Activated gamma-delta T cell (primary cell): ENCODE data around the gene EVC.

Source experiments
- DNase-seq: peaks from one replicate; lab custom pipeline; 2025; lab: John Stamatoyannopoulos, UW

EVC gene

GRCh38 chr4:5730993-5731990 is 20.3 kb downstream of the EVC start:
- no peak for DNase-seq

DNA sequence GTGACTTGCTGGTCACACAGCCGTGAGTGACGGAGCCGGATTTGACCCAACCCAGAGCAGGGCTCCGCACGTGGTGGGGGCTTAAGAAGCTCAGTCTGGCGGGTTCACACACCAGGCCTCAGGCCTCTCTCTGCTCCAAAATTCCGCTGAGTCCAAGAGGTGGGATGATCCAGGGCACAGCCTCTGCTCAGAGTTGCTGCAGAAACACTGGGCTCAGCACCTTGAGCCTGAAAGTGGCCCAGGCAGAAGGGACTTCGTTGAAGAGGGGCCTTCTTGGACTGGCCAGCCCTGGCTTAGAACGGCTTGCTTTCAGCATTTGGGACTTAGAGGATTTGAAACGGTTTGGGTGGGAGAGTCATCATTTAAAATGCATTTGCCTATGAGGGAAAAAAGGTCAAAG is 21.2 kb downstream of the EVC start:
- DNase-seq = no peak

DNA sequence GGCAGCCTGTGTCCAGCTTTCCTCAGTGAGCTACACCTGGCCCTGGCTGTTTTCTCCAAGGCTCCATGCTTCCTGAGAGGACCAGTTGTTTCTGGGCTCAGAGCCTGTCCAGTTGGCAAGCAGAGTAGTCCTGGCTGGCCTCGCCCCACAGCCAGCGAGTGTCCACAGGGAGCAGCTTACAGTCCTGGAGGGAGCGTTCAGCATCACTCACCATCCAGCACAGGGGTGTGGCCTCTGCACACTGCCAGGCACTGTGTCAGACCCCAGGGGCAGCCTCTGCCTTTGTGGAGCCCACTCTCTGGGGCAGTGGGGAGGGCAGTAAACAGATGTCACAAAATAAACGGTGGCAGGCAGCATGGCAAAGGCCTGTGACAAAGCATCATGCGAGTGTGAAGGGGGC is 23.9 kb downstream of the EVC start:
- no peak for DNase-seq

- no peak for DNase-seq
Observed at GRCh38 chr4:5735463-5735862, 24.5 kb downstream of the EVC start.

DNA sequence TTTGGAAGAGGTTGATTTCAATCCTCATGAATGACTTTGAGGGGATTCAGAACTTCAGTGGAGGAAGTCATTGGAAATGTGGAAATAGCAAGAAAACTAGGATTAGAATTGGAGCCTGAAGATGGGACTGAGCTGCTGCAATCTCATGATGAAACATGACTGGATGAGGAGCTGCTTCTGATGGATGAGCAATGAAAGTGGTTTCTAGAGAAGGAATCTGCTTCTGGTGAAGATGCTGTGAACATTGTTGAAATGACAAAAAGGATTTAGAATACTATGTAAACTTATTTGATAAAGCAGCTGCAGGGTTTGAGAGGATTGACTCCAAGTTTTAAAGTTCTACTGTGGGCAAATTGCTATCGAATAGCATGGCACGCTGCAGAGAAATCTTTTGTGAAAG is 27.1 kb downstream of the EVC start:
- DNase-seq = no peak

GRCh38 chr4:5742388-5742787 is 31.4 kb downstream of the EVC start:
- no peak for DNase-seq

- no peak for DNase-seq
Observed at GRCh38 chr4:5742968-5743367, 32.0 kb downstream of the EVC start.

- no peak for DNase-seq
Observed at GRCh38 chr4:5746250-5746649, 35.2 kb downstream of the EVC start.

GRCh38 chr4:5746829-5747737 is 36.1 kb downstream of the EVC start:
- DNase-seq = no peak

DNA sequence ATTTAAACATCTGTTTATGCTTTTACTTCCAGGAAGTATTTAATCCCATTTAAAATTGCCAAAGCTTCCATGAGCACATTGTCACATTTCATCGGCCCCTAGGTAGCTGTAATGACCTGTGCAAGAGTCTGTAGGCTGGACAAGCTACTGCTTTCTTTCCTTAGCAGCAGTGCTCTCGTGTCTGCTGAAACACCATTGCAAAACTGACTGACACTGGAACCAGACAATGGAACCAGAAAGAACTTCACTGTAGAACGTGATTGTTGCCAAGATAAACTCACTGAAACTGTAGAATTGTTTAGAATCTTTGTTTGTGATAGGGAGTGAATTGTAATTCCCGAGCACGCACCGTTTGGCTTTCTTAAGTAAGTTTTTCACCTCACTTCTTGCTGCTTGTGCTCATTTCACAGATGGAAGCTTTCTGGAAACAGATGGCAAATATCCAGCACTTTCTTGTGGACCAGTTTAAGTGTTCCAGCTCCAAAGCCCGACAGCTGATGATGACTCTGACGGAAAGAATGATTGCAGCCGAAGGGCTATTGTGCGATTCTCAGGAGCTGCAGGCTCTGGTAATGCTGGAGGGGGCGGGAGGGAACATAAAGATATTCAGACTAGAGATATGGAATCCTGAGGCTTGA is 36.9 kb downstream of the EVC start:
- DNase-seq = no peak

GRCh38 chr4:5749568-5749967 is 38.6 kb downstream of the EVC start:
- no peak for DNase-seq

DNA sequence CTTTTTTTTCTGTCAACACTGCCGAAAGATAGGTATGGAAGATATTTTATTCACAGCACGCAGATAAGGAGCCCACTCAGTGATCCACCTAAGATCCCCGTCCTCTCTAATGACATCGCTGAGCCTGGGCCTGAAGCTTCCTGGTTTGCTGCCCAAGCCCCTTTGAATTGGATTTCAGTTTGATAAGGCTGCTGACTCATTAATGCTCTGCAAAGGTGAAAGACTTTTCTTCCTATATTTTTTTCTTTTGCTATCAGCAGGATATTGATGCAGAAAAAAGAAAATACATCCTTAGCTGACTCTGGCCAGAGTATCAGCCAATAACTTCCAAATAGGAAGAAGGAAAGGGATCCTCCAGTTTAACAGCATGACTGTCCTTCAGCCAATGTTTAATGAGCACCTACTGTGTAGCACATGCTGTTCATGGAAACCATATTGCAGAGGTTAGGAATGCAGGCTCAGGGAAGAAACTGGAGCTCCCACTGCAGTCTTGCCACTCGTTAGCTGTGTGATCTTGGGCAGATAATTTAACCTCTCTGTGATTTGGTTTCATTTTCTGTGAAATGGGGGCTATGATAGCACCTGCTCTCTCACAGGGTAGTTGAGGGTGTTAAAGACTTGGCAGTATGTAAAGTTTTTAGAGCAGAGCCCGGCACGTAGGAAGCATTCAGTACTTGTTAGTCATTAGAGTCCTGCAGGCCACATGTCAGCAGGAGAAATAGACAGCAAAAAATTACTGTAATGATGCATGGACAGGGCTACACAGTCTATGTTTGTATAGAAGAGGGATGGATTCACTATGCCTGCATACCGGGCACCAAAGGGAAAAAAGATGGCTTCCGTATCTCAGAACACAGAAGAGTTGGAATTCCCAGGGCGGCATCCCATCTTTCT is 39.3 kb downstream of the EVC start:
- no peak for DNase-seq

GRCh38 chr4:5750946-5751665 is 40.1 kb downstream of the EVC start:
- DNase-seq = no peak

- DNase-seq = no peak
Observed at GRCh38 chr4:5751666-5752375, 40.8 kb downstream of the EVC start.

DNA sequence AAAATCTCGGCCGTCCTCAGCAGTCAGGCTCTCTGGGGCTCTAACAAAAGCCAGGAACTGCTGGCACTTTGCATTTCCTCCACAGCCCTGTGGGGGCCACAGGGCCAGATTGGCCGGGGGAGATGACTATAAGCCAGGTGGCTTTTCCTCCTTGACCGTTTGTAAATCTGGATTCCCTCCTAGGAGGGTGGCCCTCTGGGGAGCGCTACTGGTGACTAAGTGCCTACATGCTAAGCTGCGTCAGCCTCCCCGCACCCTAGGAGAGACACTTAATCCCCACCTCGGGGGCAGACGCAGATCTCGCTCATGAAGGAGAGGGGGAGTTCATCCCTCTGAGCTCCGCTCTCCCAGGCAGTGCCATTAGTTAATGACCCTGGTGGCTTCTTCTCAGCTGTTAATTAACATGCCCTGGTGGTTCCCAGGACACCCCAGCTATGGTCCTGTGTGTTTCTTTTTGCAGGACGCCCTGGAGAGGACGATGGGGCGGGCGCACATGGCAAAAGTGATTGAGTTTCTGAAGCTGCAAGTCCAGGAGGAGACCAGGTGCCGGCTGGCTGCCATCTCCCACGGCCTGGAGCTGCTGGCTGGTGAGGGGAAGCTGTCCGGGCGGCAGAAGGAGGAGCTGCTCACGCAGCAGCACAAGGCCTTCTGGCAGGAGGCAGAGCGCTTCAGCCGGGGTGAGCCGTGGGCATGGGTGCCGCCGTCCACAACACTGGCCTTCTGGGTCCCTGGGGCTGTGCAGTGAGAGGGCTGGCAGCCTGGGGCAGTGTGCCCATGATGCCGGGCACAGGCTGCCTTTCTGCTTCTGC is 41.6 kb downstream of the EVC start:
- no peak for DNase-seq

DNA sequence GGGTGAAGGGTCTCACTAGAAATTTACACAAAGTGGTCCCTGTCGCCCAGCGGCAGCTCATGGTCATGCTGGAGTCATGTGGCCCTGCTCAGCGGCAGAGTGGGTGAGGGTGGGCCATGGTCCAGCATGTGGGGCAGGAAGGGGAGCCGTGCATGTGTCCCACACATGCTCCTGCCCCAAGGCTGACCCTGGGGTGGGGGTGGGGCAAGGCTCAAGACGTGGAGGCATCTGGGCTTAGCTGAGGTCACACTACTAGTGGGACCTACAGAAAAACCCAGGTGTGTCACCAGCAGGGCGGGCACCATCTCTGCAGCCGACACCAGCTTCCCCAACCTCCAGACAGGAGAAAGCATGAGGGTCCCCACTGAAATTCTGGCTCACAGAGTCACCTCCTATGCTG is 42.4 kb downstream of the EVC start:
- no peak for DNase-seq

GRCh38 chr4:5753766-5754528 is 42.9 kb downstream of the EVC start:
- no peak for DNase-seq

DNA sequence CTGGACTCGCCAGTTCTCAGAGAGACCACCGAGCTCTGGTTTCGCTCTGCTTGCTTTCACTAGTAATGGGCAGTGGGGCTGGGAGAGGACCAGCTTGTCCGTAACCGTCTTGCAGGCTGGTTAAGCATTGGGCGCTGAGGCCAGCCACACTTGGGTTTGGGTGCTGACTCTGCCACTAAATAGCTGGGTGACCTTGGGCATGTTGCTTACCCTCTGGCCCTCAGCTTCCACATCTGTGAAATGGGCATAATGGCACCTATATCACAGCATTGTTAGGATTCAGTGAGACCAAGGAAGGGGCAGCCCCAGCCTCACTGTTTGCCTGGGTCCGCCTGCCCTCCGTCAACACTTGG is 43.5 kb downstream of the EVC start:
- DNase-seq = no peak
